Measurements from ENCODE around the gene BTBD3.
A peak's percentile ranks its signal among the peaks of the same experiment; 100 is the strongest.

Gene BTBD3

DNA sequence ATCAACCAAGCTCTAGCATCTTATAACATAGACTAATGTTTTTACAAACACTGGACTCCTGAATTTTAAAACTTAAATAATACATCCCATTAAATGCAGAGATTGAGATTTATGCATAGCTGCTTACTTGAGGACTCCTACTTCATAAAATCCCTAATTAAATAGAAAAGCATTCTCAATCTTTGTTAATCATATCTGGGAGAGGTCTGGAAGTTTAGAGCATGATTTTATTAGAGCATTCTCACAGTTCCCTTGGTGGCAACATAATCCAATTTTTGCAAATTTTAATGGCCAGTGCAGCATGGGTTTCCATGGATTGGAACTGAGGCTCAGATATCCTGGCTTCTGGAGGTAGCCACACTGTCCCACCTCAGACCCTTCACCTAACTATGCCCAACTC lies 19.5 kb downstream of the BTBD3 start:
- Histone ChIP-seq H3K9me3 (replicated peaks in 1 of 11) (no peaks in the 10 kb centered on the region), H3K36me3 (no peaks in the 10 kb centered on the region), H3K27me3 (no peaks in the 10 kb centered on the region), H3K9ac (no peak overlapping the region), H3K4me2 (no peak overlapping the region), H3K4me1 (peaks cover 0 to 9% (median 0%) of the 10 kb centered on the region in 10 experiments; a peak in 5 of 20 replicates), H3K4me3 (no peak overlapping the region), H4K20me1 (no peaks in the 10 kb centered on the region), H3K27ac (no peak overlapping the region)
- TF ChIP-seq Cebpa-rat (IDR thresholded peaks at IDR 0.05): no peak

GRCh38 chr20:11941593-11942246 lies 24.0 kb downstream of the BTBD3 start:
- H3K4me3 ChIP-seq: no peak overlapping the region
- no peak overlapping the region for H3K4me2 ChIP-seq
- no peak for TF ChIP-seq Cebpa-rat (IDR thresholded peaks at IDR 0.05)
- no peak overlapping the region for H3K9ac ChIP-seq
- no peaks in the 10 kb centered on the region for H3K27me3 ChIP-seq
- H4K20me1 ChIP-seq: no peaks in the 10 kb centered on the region
- no peak overlapping the region for H3K27ac ChIP-seq
- H3K36me3 ChIP-seq: no peaks in the 10 kb centered on the region
- no peaks in the 10 kb centered on the region for H3K9me3 ChIP-seq (replicated peaks in 1 of 11)
- H3K4me1 ChIP-seq: no peaks in the 10 kb centered on the region

DNA sequence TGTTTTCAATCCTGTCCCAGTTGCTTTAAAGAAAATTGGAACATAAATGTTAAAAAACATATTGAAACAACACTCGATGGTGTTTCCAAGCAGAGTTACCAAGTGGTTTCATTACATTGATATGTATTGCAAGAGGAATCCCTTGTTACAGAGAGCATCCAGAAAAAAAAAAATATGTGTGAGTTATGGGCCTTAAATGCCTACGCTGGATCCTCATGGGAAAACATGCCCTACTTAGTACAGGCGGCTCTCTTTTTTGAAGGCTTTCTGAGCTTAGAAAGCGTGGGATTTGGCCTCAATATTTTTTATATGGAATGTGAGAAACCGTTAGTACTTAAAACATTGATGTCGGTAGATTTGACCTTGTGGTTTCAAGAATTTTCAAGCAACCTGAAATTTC lies 26.1 kb downstream of the BTBD3 start:
- no peak for TF ChIP-seq Cebpa-rat (IDR thresholded peaks at IDR 0.05)
- Histone ChIP-seq H3K4me3 (no peak overlapping the region), H4K20me1 (no peaks in the 10 kb centered on the region), H3K36me3 (no peaks in the 10 kb centered on the region), H3K27me3 (no peaks in the 10 kb centered on the region), H3K4me2 (no peak overlapping the region), H3K9me3 (replicated peaks in 1 of 11) (no peaks in the 10 kb centered on the region), H3K27ac (no peak overlapping the region), H3K4me1 (no peaks in the 10 kb centered on the region), H3K9ac (no peak overlapping the region)

- Histone ChIP-seq H3K4me1 (no peaks in the 10 kb centered on the region), H3K36me3 (no peaks in the 10 kb centered on the region), H3K27ac (no peak overlapping the region), H3K4me3 (no peak overlapping the region), H3K9me3 (replicated peaks in 1 of 11) (no peaks in the 10 kb centered on the region), H3K27me3 (no peaks in the 10 kb centered on the region), H3K9ac (no peak overlapping the region), H3K4me2 (no peak overlapping the region), H4K20me1 (no peaks in the 10 kb centered on the region)
- TF ChIP-seq Cebpa-rat (IDR thresholded peaks at IDR 0.05): no peak
Measured at GRCh38 chr20:11948806-11949205, 31.1 kb downstream of the BTBD3 start.

DNA sequence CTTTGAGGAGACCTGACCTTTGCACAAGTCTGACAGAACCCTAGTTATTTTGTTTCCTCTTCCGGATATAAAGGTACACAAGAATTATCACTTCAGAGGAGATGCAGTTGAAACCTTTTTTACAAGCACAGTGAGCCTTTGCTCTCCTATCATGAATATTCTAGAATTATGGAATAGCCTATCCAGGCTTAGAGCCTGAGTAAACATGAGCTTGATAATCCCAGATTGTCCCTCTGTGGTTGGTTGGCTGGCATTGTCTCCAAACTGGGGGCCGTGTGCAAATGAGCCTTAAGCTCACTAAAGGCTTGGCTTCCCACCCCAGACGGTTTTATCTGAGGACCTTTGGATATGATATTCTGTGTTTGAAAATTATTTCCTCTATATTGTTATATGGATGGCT lies 32.0 kb downstream of the BTBD3 start:
- no peaks in the 10 kb centered on the region for H3K4me1 ChIP-seq
- no peak overlapping the region for H3K9ac ChIP-seq
- H3K27ac ChIP-seq: no peak overlapping the region
- H4K20me1 ChIP-seq: no peaks in the 10 kb centered on the region
- H3K4me2 ChIP-seq: no peak overlapping the region
- no peak overlapping the region for H3K4me3 ChIP-seq
- H3K36me3 ChIP-seq: no peaks in the 10 kb centered on the region
- peaks cover 0 to 3% (median 0%) of the 10 kb centered on the region in 11 experiments; a peak in 4 of 22 replicates for H3K9me3 ChIP-seq (replicated peaks in 1 of 11)
- H3K27me3 ChIP-seq: no peaks in the 10 kb centered on the region
- TF ChIP-seq Cebpa-rat (IDR thresholded peaks at IDR 0.05): no peak

DNA sequence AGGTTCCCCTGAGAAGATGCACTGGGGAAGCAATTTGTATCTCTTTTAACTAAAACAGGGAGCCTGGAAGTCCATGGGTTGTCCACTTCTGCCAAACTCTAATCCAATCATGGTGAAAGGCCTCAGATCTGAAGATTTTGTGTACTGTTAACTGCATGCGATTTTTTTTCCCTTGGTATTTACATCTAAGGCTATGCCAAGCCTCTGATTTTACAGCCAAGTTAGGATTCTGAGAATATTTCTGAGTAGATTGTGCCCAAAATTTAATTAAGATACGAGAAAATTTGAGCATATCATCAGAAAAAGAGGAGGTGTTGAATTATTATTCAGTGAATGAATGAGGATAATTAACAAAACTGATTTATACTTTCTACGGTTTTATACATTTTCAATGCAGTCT lies 34.0 kb downstream of the BTBD3 start:
- H3K27ac ChIP-seq: no peak overlapping the region
- no peak overlapping the region for H3K4me2 ChIP-seq
- no peak overlapping the region for H3K9ac ChIP-seq
- no peaks in the 10 kb centered on the region for H3K36me3 ChIP-seq
- no peaks in the 10 kb centered on the region for H3K27me3 ChIP-seq
- no peak for TF ChIP-seq Cebpa-rat (IDR thresholded peaks at IDR 0.05)
- peaks cover 0 to 13% (median 8%) of the 10 kb centered on the region in 11 experiments; a peak in 11 of 22 replicates for H3K9me3 ChIP-seq (replicated peaks in 1 of 11)
- no peak overlapping the region for H3K4me3 ChIP-seq
- H3K4me1 ChIP-seq: no peaks in the 10 kb centered on the region
- no peaks in the 10 kb centered on the region for H4K20me1 ChIP-seq

DNA sequence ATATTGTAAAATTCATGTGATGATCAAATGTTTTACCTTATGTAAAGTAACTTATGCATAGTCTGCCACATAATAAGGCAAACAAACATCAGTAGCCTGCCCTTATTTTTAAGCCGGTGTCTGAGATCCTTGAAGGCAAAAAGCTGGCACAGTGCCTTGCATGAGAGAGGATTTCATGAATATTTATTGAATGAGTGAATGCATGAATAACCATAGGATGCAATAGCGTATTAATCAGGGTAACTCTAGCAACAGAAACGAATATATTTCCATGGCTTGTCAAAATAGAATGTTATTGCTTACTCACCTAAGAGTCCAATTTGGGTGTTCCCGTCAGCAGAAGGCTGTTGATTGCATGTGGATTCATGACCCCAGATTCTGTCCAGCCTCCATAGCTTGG lies 34.9 kb downstream of the BTBD3 start:
- Histone ChIP-seq H3K4me3 (no peak overlapping the region), H3K27me3 (no peaks in the 10 kb centered on the region), H3K9me3 (replicated peaks in 1 of 11) (peaks cover 0 to 13% (median 8%) of the 10 kb centered on the region in 11 experiments; a peak in 11 of 22 replicates), H3K9ac (no peak overlapping the region), H3K27ac (no peak overlapping the region), H3K4me1 (peaks cover 0 to 3% (median 0%) of the 10 kb centered on the region in 10 experiments; a peak in 3 of 20 replicates), H3K36me3 (no peaks in the 10 kb centered on the region), H4K20me1 (no peaks in the 10 kb centered on the region), H3K4me2 (no peak overlapping the region)
- no peak for TF ChIP-seq Cebpa-rat (IDR thresholded peaks at IDR 0.05)

- Histone ChIP-seq H3K36me3 (no peaks in the 10 kb centered on the region), H3K9ac (no peak overlapping the region), H3K4me1 (peaks cover 0 to 13% (median 0%) of the 10 kb centered on the region in 10 experiments; a peak in 6 of 20 replicates), H3K4me2 (peak overlapping the region in 5 of 11 experiments; percentile 12 to 34 (median 25); a peak in 6 of 22 replicates), H4K20me1 (no peaks in the 10 kb centered on the region), H3K4me3 (no peak overlapping the region), H3K27me3 (no peaks in the 10 kb centered on the region), H3K9me3 (replicated peaks in 1 of 11) (peaks cover 0 to 13% (median 9%) of the 10 kb centered on the region in 11 experiments; a peak in 13 of 22 replicates), H3K27ac (no peak overlapping the region)
- TF ChIP-seq Cebpa-rat (IDR thresholded peaks at IDR 0.05): no peak
Measured at GRCh38 chr20:11957911-11958310, 40.2 kb downstream of the BTBD3 start.

- H3K36me3 ChIP-seq: no peaks in the 10 kb centered on the region
- peaks cover 0 to 13% (median 0%) of the 10 kb centered on the region in 10 experiments; a peak in 6 of 20 replicates for H3K4me1 ChIP-seq
- no peak for TF ChIP-seq Cebpa-rat (IDR thresholded peaks at IDR 0.05)
- H3K9me3 ChIP-seq (replicated peaks in 1 of 11): peaks cover 0 to 13% (median 9%) of the 10 kb centered on the region in 11 experiments; a peak in 13 of 22 replicates
- H3K9ac ChIP-seq: no peak overlapping the region
- no peaks in the 10 kb centered on the region for H3K27me3 ChIP-seq
- H4K20me1 ChIP-seq: no peaks in the 10 kb centered on the region
- H3K4me3 ChIP-seq: no peak overlapping the region
- no peak overlapping the region for H3K4me2 ChIP-seq
- H3K27ac ChIP-seq: no peak overlapping the region
Measured at GRCh38 chr20:11958855-11959254, 41.2 kb downstream of the BTBD3 start.

DNA sequence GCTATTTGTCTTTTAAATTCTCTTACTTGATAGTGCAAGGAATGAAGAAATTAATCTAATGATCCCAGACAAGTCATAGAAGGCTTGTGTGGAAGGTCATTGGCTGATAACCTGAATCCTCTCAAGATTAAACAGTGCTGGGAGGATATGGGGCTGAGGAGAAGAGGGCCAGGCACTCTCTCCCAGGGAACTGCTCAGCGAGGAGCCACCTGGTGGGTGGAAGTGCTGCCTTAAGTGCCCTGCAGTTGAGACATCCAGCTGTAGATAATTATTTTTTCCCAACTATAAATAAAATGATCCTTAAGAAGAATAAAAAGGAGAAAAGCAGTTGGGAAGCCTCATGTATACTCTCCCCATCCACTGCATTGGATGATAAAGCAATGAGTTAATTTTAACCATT lies 47.9 kb downstream of the BTBD3 start:
- H3K4me2 ChIP-seq: no peak overlapping the region
- H3K27ac ChIP-seq: no peak overlapping the region
- no peak for TF ChIP-seq Cebpa-rat (IDR thresholded peaks at IDR 0.05)
- no peak overlapping the region for H3K9ac ChIP-seq
- H3K4me1 ChIP-seq: 0 out of 20 replicates have a peak, but pooled peaks cover 0 to 3% (median 0%) of the 10 kb centered on the region in 10 experiments
- no peaks in the 10 kb centered on the region for H3K36me3 ChIP-seq
- no peaks in the 10 kb centered on the region for H3K27me3 ChIP-seq
- H4K20me1 ChIP-seq: no peaks in the 10 kb centered on the region
- H3K9me3 ChIP-seq (replicated peaks in 1 of 11): no peaks in the 10 kb centered on the region
- no peak overlapping the region for H3K4me3 ChIP-seq
